Neutrophil (primary cell): ENCODE data around the gene HS1BP3.

Experiments
- H3K27ac ChIP-seq: fragments of 200-600 bp; sonication (generic); 2 replicates; pipeline ENCODE4 v1.5.1; 2016; ENCODE audit warnings: mild to moderate bottlenecking, moderate library complexity
- H3K27me3 ChIP-seq: fragments of 200-600 bp; sonication (generic); 2 replicates; pipeline ENCODE4 v1.6.0; 2016; ENCODE audit warnings: mild to moderate bottlenecking
- H3K36me3 ChIP-seq: fragments of 200-600 bp; sonication (generic); 2 replicates; pipeline ENCODE4 v1.5.1; 2017
- H3K4me1 ChIP-seq, 2 experiments: fragments of 200-600 bp in 1 of 2; sonication (generic) in 1 of 2; 1 replicate in 1 of 2; 2 replicates in 1 of 2; pipeline versions ENCODE4 v1.5.1 to v1.6.1; 2013 to 2016; ENCODE audit warnings: low read depth in 1 of 2, low read length in 1 of 2, mild to moderate bottlenecking in 1 of 2, moderate library complexity in 1 of 2; ENCODE audit not compliant: control insufficient read depth in 1 of 2, insufficient read depth in 1 of 2
- H3K4me3 ChIP-seq, 2 experiments: fragments of 200-600 bp in 1 of 2; sonication (generic) in 1 of 2; 1 replicate in 1 of 2; 2 replicates in 1 of 2; pipeline ENCODE4 v1.5.1; 2013 to 2016; ENCODE audit warnings: low read depth in 1 of 2, low read length in 1 of 2, mild to moderate bottlenecking in 1 of 2, moderate library complexity in 1 of 2
- H3K9me3 ChIP-seq: fragments of 200-600 bp; sonication (generic); 2 replicates; pipeline ENCODE4 v1.5.1; 2016
- CTCF ChIP-seq: fragments of 200-600 bp; sonication (generic); IDR thresholded peaks from 2 replicates; pipeline ENCODE4 v1.5.1; 2016; ENCODE audit warnings: antibody characterized with exemption

Gene HS1BP3

GRCh38 chr2:20620271-20620681 lies 30.6 kb downstream of the HS1BP3 start:
- no peak for TF ChIP-seq CTCF
- no peak overlapping the region for H3K27ac ChIP-seq
- no peak overlapping the region for H3K4me3 ChIP-seq
- H3K4me1 ChIP-seq, result no peaks in the 10 kb centered on the region
- peaks cover 97% of the 10 kb centered on the region for H3K36me3 ChIP-seq
- H3K9me3 ChIP-seq, result no peaks in the 10 kb centered on the region
- H3K27me3 ChIP-seq, result no peaks in the 10 kb centered on the region

- no peaks in the 10 kb centered on the region for H3K27me3 ChIP-seq
- no peak overlapping the region for H3K4me3 ChIP-seq
- no peaks in the 10 kb centered on the region for H3K9me3 ChIP-seq
- H3K36me3 ChIP-seq, result peaks cover 90% of the 10 kb centered on the region
- H3K27ac ChIP-seq, result no peak overlapping the region
- no peak for TF ChIP-seq CTCF
- no peaks in the 10 kb centered on the region for H3K4me1 ChIP-seq
These were observed 31.3 kb downstream of the HS1BP3 start for GRCh38 chr2:20619624-20620024.

- H3K4me3 ChIP-seq, result no peak overlapping the region
- no peaks in the 10 kb centered on the region for H3K9me3 ChIP-seq
- no peak overlapping the region for H3K27ac ChIP-seq
- peaks cover 84% of the 10 kb centered on the region for H3K36me3 ChIP-seq
- H3K4me1 ChIP-seq, result no peaks in the 10 kb centered on the region
- TF ChIP-seq CTCF, result no peak
- no peaks in the 10 kb centered on the region for H3K27me3 ChIP-seq
These were observed 31.9 kb downstream of the HS1BP3 start for GRCh38 chr2:20618886-20619521.

GRCh38 chr2:20618468-20618885 lies 32.4 kb downstream of the HS1BP3 start:
- H3K27ac ChIP-seq, result peak overlapping the region; percentile 13
- no peak for TF ChIP-seq CTCF
- no peaks in the 10 kb centered on the region for H3K9me3 ChIP-seq
- no peaks in the 10 kb centered on the region for H3K27me3 ChIP-seq
- no peaks in the 10 kb centered on the region for H3K4me1 ChIP-seq
- H3K4me3 ChIP-seq, result no peak overlapping the region
- peaks cover 79% of the 10 kb centered on the region for H3K36me3 ChIP-seq

- Histone ChIP-seq H3K36me3 (peaks cover 74% of the 10 kb centered on the region), H3K4me3 (no peak overlapping the region), H3K27ac (peak overlapping the region; percentile 13), H3K27me3 (no peaks in the 10 kb centered on the region), H3K4me1 (no peaks in the 10 kb centered on the region), H3K9me3 (no peaks in the 10 kb centered on the region)
- TF ChIP-seq CTCF, result no peak
These were observed 32.9 kb downstream of the HS1BP3 start for GRCh38 chr2:20617892-20618467.
